SKM-1 treated with dmso at 0.1 percent for 144 hours (cell line): ENCODE results near the gene CGB5.
"Not testable (repeated sequence)": the region's sequence is repeated elsewhere in the genome, so short reads cannot be mapped to it uniquely, and the experiment has no call there.

Experiments used
- DNase-seq: peaks from one replicate; lab custom pipeline; 2025; ENCODE audit not compliant: unreplicated experiment; lab: John Stamatoyannopoulos, UW

Gene CGB5

GRCh38 chr19:49020931-49021895, 22.4 kb upstream of the CGB5 start:
- DNase-seq = no peak

DNA sequence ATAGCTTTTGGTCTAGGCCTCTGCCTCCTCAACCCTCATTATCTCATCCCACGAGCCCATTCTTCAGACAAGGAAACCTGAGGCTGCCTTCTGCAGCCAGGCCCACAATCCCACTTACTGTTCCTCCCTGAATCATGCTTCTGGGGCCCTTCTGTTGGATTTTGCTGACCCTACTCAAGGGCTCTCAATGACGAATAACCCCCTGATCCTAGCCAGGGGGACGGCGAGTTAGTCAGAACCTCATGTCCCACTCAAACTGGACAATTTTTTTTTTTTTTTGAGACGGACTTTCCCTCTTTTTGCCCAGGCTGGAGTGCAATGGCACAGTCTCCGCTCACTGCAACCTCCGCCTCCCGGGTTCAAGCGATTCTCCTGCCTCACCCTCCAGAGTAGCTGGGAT, 21.5 kb upstream of the CGB5 start:
- no peak for DNase-seq

DNA sequence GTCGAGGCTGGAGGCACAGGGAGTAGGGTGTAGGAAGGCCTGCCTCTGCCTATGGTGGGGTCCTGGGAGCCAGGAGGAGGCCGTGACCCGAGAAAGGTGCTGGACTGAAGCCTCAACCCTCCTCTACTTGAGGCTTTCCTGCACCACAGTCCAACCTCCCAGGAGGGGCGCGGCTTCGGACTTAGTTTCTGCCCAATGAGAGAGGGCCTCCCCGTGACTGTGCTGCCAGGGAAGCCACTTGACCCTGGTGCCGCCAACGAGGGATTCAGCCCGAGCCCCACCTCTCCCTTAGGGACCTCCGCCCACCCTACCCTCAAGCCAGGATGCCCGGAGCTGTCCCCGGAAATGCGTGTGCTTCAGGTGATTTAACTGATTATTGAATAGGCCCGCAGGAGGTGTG, 19.4 kb upstream of the CGB5 start, which contains the start of gene CGB3:
CGB3 (minus strand) TSS at position 101 of the 400 bp plus-strand sequence. CDS start 362 bp downstream, outside the sequence.
- not testable (repeated sequence) for DNase-seq

DNA sequence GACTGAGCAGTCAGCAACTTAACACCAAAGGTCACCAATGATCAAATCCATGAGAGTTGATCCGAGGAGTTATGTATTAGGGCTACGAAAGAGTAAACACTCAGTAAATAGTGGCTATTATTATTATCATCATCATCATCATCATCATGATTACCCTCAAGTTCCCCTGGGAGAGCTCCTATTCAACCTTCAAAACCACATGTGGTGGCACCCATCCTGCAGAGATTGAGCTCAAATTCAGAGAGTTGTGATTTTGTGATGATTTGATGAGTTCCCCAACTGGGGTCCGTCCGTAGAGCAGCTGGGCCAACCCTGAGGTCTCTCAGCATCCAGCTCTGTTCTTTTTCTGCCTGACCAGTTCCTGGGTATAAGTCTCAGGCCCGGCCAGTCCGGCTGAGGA, 18.6 kb upstream of the CGB5 start:
- DNase-seq = not testable (repeated sequence)

GRCh38 chr19:49025599-49025998, 18.0 kb upstream of the CGB5 start:
- not testable (repeated sequence) for DNase-seq

- not testable (repeated sequence) for DNase-seq
Observed at GRCh38 chr19:49028686-49029085, 15.0 kb upstream of the CGB5 start.

- DNase-seq = not testable (repeated sequence)
Observed at GRCh38 chr19:49029749-49030148, 13.9 kb upstream of the CGB5 start.

DNA sequence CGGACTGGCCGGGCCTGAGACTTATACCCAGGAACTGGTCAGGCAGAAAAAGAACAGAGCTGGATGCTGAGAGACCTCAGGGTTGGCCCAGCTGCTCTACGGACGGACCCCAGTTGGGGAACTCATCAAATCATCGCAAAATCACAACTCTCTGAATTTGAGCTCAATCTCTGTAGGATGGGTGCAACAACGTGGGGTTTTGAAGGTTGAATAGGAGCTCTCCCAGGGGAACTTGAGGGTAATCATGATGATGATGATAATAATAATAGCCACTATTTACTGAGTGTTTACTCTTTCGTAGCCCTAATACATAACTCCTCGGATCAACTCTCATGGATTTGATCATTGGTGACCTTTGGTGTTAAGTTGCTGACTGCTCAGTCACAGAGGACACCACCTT, 13.3 kb upstream of the CGB5 start:
- DNase-seq = not testable (repeated sequence)

DNA sequence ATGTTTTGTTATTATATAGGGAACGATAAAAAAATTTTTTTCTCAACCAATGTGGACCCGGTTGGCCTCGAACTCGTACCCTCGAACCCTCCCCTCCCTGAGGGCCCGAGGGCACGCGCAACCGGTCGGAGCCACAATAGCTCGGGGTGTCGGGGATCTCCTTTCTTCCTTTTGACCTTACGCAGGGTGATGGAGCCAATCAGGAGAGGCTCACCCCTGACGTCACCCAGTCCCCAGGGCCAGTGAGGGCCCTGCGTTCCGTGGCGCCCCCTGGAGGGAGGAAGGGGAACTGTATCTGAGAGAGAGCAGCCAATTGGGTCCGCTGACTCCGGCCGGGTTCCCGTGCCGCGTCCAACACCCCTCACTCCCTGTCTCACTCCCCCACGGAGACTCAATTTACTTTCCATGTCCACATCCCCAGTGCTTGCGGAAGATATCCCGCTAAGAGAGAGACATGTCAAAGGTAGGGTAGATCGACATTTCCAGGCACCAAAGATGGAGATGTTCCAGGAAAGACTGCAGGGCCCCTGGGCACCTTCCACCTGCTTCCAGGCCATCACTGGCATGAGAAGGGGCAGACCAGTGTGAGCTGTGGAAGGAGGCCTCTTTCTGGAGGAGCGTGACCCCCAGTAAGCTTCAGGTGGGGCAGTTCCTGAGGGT, 11.9 kb upstream of the CGB5 start, which contains the start of gene CGB2:
CGB2 (plus strand) TSS at position 249 of the 660 bp plus-strand sequence; CDS start at position 455, 206 bp downstream.
- not testable (repeated sequence) for DNase-seq

DNA sequence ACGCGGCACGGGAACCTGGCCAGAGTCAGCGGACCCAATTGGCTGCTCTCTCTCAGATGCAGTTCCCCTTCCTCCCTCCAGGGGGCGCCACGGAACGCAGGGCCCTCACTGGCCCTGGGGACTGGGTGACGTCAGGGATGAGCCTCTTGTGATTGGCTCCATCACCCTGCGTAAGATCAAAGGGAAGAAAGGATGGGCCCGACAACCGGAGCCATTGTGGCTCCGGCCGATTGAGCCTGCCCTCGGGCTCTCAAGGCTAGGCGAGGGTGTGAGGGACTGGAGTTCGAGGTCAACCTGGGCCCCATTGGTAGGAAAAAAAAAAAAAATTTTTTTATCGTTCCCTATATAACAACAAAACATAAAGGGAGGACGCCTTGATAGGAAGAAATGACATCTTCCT, 6.8 kb upstream of the CGB5 start, which contains the start of gene CGB1:
CGB1 (minus strand) TSS at position 81 of the 400 bp plus-strand sequence. CDS start 184 bp downstream, outside the sequence.
- not testable (repeated sequence) for DNase-seq

DNA sequence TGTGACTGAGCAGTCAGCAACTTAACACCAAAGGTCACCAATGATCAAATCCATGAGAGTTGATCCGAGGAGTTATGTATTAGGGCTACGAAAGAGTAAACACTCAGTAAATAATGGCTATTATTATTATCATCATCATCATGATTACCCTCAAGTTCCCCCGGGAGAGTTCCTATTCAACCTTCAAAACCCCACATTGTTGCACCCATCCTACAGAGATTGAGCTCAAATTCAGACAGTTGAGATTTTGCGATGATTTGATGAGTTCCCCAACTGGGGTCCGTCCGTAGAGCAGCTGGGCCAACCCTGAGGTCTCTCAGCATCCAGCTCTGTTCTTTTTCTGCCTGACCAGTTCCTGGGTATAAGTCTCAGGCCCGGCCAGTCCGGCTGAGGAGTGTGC, 5.5 kb upstream of the CGB5 start:
- not testable (repeated sequence) for DNase-seq

- DNase-seq = not testable (repeated sequence)
Observed at GRCh38 chr19:49038557-49039276, 4.9 kb upstream of the CGB5 start.

- DNase-seq = not testable (repeated sequence)
Observed at GRCh38 chr19:49039736-49040135, 3.9 kb upstream of the CGB5 start.

- DNase-seq = no peak
Observed at GRCh38 chr19:49042177-49042576, 1.5 kb upstream of the CGB5 start.

GRCh38 chr19:49042666-49043065, 982 bp upstream of the CGB5 start:
- DNase-seq = not testable (repeated sequence)

- not testable (repeated sequence) for DNase-seq
Observed at GRCh38 chr19:49049011-49049410, 5.4 kb downstream of the CGB5 start, which contains the start of gene CGB8. Gene CGB8 (minus strand): TSS chr19:49049111. CDS start chr19:49048739, 372 bp downstream.

DNA sequence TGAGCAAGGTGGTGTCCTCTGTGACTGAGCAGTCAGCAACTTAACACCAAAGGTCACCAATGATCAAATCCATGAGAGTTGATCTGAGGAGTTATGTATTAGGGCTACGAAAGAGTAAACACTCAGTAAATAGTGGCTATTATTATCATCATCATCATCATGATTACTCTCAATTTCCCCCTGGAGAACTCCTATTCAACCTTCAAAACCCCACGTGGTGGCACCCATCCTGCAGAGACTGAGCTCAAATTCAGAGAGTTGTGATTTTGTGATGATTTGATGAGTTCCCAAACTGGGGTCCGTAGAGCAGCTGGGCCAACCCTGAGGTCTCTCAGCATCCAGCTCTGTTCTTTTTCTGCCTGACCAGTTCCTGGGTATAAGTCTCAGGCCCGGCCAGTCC, 6.2 kb downstream of the CGB5 start:
- not testable (repeated sequence) for DNase-seq

- not testable (repeated sequence) for DNase-seq
Observed at GRCh38 chr19:49050376-49051033, 6.9 kb downstream of the CGB5 start.

DNA sequence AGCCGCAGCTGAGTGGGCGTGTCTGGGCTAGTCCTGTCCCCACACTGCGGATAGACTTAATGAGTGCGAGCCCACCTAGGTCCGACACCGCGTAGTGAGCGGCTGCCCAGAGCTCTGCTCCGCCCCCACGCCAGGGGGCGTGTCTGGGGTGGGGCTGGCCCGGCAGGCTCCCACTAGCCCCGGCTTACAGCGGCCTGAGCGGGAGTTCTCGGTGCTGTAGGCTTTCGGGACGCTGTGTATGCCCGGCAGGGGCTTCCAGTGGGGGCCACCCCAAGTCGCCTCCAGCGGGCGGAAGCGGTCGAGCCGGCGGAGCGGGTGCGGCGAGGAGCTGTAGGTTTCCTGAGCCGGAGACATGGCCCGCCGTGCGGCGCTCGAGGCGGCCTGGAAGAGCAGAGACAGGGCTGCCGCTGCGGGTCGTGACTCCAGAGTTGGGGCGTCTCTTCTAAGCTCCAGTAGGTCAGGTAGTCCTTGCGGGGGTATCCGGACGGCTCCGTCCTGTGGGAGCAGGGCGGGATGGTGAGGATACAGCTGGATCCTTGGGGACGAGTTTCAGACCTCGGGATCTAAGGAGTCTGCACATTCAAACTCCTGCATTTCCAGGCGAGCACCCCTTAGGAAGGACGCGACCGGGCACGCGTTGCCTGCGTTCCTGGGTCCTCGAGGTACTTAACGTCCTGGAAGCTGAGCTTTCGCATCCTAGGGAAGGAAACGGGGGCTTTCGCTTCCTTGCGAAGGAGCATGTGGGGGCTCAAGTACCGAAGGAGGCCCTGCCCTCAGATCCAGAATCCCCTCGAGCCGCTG, 12.7 kb downstream of the CGB5 start:
- DNase-seq = no peak
